GM19468 (cell line): ENCODE results near the gene DDIT4.
"Not testable (repeated sequence)": the region's sequence is repeated elsewhere in the genome, so short reads cannot be mapped to it uniquely, and the experiment has no call there.

Source experiments
- ATAC-seq: cut with Tn5 transposase; IDR thresholded peaks from one replicate; pipeline ENCODE4 v1.9.1; 2021; ENCODE audit warnings: mild to moderate bottlenecking, moderate library complexity, moderate number of reproducible peaks; ENCODE audit not compliant: unreplicated experiment; ENCODE audit errors: extremely low read depth

The DDIT4 gene

GRCh38 chr10:72285972-72286521, 12.3 kb downstream of the DDIT4 start:
- ATAC-seq = no peak

- ATAC-seq = no peak
These were observed 17.4 kb downstream of the DDIT4 start for GRCh38 chr10:72291019-72291532.

GRCh38 chr10:72292223-72292691, 18.5 kb downstream of the DDIT4 start:
- no peak for ATAC-seq

GRCh38 chr10:72295330-72295910, 21.7 kb downstream of the DDIT4 start:
- ATAC-seq = no peak

- ATAC-seq = not testable (repeated sequence)
These were observed 23.1 kb downstream of the DDIT4 start for GRCh38 chr10:72296829-72297280.

- ATAC-seq = peak; percentile 28
These were observed 23.6 kb downstream of the DDIT4 start for GRCh38 chr10:72297281-72297804.

GRCh38 chr10:72297805-72298591, 24.3 kb downstream of the DDIT4 start:
- peak; percentile 67 for ATAC-seq

- no peak for ATAC-seq
These were observed 25.1 kb downstream of the DDIT4 start for GRCh38 chr10:72298592-72299519.

- no peak for ATAC-seq
These were observed 29.9 kb downstream of the DDIT4 start for GRCh38 chr10:72303424-72304128.

- ATAC-seq = no peak
These were observed 32.6 kb downstream of the DDIT4 start for GRCh38 chr10:72306215-72306760.

GRCh38 chr10:72307711-72308110, 34.0 kb downstream of the DDIT4 start:
- ATAC-seq = not testable (repeated sequence)

GRCh38 chr10:72308320-72308987, 34.7 kb downstream of the DDIT4 start:
- no peak for ATAC-seq

- ATAC-seq = no peak
These were observed 35.8 kb downstream of the DDIT4 start for GRCh38 chr10:72309290-72310240.

- ATAC-seq = no peak
These were observed 36.5 kb downstream of the DDIT4 start for GRCh38 chr10:72310241-72310633.

GRCh38 chr10:72310636-72311035, 36.9 kb downstream of the DDIT4 start:
- no peak for ATAC-seq

- ATAC-seq = no peak
These were observed 37.9 kb downstream of the DDIT4 start for GRCh38 chr10:72311667-72312066.

- ATAC-seq = no peak
These were observed 39.2 kb downstream of the DDIT4 start for GRCh38 chr10:72312865-72313391.
